Measurements from ENCODE around the gene GRIN2C.
"Not testable (repeated sequence)": the region's sequence is repeated elsewhere in the genome, so short reads cannot be mapped to it uniquely, and the experiment has no call there.

The GRIN2C gene

GRCh38 chr17:74859459-74860228 is at the start of gene GRIN2C:
TSS of gene GRIN2C (minus strand) at chr17:74859885. CDS start at chr17:74855092, 4,793 bp downstream.
- peak; percentile 17 for DNase-seq

GRCh38 chr17:74909097-74909496 is 49.4 kb upstream of the GRIN2C start:
- not testable (repeated sequence) for DNase-seq

GRCh38 chr17:74907012-74907411 is 47.3 kb upstream of the GRIN2C start:
- no peak for DNase-seq

GRCh38 chr17:74906214-74906793 is 46.6 kb upstream of the GRIN2C start:
- not testable (repeated sequence) for DNase-seq

- no peak for DNase-seq
Observed at GRCh38 chr17:74904687-74905409, 45.2 kb upstream of the GRIN2C start.

GRCh38 chr17:74903671-74904070 is 44.0 kb upstream of the GRIN2C start:
- DNase-seq, result no peak

- no peak for DNase-seq
Observed at GRCh38 chr17:74903034-74903433, 43.3 kb upstream of the GRIN2C start.

GRCh38 chr17:74901353-74902135 is 41.9 kb upstream of the GRIN2C start:
- no peak for DNase-seq

- no peak for DNase-seq
Observed at GRCh38 chr17:74900208-74900607, 40.5 kb upstream of the GRIN2C start.

GRCh38 chr17:74898376-74898946 is 38.8 kb upstream of the GRIN2C start:
- no peak for DNase-seq

- no peak for DNase-seq
Observed at GRCh38 chr17:74893936-74894671, 34.4 kb upstream of the GRIN2C start.

- no peak for DNase-seq
Observed at GRCh38 chr17:74892974-74893911, 33.6 kb upstream of the GRIN2C start, which contains the start of gene FADS6. TSS of gene FADS6 (minus strand) at chr17:74893633. CDS start at chr17:74893595, 38 bp downstream.

- DNase-seq, result no peak
Observed at GRCh38 chr17:74892013-74892841, 32.5 kb upstream of the GRIN2C start.

- no peak for DNase-seq
Observed at GRCh38 chr17:74890554-74890953, 30.9 kb upstream of the GRIN2C start.

GRCh38 chr17:74888469-74888868 is 28.8 kb upstream of the GRIN2C start:
- DNase-seq, result no peak

- DNase-seq, result no peak
Observed at GRCh38 chr17:74883241-74883745, 23.6 kb upstream of the GRIN2C start.

GRCh38 chr17:74882517-74883240 is 23.0 kb upstream of the GRIN2C start:
- DNase-seq, result no peak

- no peak for DNase-seq
Observed at GRCh38 chr17:74881073-74881472, 21.4 kb upstream of the GRIN2C start.

GRCh38 chr17:74879308-74879707 is 19.6 kb upstream of the GRIN2C start:
- DNase-seq, result no peak
